ENCODE measurements around the gene SGK1.
"Not testable (repeated sequence)": the region's sequence is repeated elsewhere in the genome, so short reads cannot be mapped to it uniquely, and the experiment has no call there.

SGK1 gene

DNA sequence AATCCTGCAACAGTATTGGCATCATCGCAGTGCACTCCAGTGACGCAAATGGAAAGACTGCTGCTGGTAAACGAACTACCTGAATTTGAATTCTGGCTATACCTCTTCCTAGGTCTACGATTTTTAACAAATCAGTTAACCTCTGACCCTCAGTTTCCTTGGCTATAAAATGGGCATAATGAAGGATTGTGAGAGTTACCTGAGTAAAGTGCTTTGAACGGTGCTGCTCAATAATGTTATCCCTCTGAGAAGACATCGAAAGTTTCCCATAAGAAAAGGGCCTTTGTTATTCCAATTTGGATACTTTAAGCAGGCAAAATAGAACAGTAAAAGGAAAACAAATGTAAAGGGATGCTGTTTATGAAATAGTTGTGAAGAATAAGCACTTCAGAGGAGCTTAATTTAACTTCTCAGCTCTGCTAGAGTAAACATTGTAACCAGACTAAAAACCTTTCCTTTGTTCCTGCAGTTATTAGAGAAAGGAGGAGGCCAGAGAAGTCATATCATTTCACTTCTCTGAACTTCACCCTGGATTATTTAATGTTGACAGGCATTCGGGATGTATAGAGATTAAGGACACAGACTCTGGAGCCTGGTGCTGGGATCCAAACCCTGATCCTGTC lies 5.8 kb downstream of the SGK1 start:
- TF ChIP-seq, protein P1, sequence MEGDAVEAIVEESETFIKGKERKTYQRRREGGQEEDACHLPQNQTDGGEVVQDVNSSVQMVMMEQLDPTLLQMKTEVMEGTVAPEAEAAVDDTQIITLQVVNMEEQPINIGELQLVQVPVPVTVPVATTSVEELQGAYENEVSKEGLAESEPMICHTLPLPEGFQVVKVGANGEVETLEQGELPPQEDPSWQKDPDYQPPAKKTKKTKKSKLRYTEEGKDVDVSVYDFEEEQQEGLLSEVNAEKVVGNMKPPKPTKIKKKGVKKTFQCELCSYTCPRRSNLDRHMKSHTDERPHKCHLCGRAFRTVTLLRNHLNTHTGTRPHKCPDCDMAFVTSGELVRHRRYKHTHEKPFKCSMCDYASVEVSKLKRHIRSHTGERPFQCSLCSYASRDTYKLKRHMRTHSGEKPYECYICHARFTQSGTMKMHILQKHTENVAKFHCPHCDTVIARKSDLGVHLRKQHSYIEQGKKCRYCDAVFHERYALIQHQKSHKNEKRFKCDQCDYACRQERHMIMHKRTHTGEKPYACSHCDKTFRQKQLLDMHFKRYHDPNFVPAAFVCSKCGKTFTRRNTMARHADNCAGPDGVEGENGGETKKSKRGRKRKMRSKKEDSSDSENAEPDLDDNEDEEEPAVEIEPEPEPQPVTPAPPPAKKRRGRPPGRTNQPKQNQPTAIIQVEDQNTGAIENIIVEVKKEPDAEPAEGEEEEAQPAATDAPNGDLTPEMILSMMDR (conservative IDR thresholded peaks at IDR 0.05; ENCODE audit: low read depth, low read length): no peak
- no peak for DNase-seq (ENCODE audit: low read depth)
- H3K4me3 ChIP-seq (ENCODE audit: low read depth, low read length): no peak overlapping the region

DNA sequence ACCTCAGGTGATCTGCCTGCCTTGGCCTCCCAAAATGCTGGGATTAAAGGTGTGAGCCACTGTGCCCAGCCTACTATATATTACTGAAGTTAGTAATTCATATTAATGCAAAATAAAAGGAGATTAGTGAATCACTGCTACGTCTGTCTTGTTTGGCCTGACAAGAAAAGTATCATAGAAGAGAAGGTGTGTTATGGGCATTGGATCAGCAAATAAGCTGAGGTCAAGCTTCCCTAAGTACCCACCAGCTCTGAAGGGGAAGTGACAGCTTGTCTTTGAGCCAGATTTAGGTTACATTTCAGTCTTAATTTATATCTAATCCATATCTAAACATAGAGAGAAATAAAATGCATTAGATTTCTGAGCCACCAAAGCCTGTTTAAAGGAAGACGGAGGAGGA lies 7.1 kb downstream of the SGK1 start:
- TF ChIP-seq, protein P1 (conservative IDR thresholded peaks at IDR 0.05; ENCODE audit: low read depth, low read length): no peak
- no peak overlapping the region for H3K4me3 ChIP-seq (ENCODE audit: low read depth, low read length)
- no peak for DNase-seq (ENCODE audit: low read depth)

DNA sequence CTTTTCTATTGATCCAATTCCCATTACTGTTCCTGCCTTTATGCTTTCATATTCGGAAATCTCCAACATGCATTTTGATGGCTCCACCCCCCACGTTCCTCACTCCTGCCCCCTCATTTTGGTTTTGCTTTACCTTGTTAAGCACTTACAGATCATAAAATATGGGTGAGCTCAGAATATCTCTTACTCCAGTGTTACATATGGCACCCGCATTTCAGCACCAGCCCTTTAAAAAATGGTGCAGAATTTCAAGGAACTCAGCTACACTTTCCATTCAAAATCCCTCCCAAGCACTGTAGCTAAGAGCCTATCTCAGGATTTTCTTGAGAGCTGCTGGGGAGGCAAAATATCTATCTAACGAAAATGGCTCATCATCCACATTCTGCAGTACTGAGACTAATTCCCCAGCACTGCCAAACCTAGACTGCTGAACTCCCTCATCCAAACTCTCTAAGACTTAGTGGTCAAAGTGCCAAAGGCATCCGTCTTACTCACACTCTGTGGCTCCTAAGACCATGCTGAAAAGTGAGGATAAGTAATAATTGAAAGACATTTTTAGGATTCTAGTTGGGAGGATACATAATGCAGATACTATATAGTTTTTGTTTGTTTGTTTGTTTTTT lies 7.8 kb downstream of the SGK1 start:
- DNase-seq (ENCODE audit: low read depth): peak; percentile 29
- TF ChIP-seq, protein P1 (conservative IDR thresholded peaks at IDR 0.05; ENCODE audit: low read depth, low read length): no peak
- H3K4me3 ChIP-seq (ENCODE audit: low read depth, low read length): no peak overlapping the region

DNA sequence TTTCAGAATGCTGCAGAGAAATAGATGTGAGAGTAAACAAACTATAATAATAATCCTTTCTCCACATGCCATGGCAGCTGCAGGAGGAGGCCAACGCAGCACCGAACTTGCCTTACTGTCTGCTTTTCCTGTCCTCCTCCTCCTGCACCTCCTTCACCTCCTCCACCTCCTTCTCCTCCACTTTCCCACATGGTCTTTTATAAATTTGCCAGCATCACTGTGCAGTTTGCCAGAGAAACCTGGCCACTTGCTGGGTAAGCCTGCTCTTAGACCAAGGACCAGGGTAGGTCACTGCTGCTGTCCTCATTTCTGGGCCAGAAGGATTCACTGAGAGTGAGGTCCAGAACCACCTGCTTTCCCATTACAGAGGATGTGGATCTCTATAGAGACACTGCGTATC lies 8.7 kb downstream of the SGK1 start:
- H3K4me3 ChIP-seq (ENCODE audit: low read depth, low read length): no peak overlapping the region
- DNase-seq (ENCODE audit: low read depth): no peak
- TF ChIP-seq, protein P1 (conservative IDR thresholded peaks at IDR 0.05; ENCODE audit: low read depth, low read length): no peak

DNA sequence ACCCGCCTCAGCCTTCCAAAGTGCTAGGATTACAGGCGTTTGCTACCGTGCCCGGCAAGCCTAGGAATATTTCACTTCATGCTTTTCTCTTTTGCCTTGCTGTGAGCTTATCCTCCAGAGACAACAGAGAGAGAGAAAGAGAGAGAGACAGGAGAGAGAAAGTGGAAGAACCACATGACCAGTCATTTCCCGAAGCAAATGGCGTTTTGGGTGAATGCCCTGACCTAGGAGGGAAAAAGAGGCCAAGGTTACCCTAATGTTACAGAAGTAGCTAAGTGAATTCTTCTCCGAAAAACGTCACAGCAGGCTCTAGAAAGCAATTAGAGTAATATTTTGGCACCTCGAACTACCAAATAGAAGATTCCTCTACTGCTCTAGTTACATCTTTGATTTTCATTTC lies 9.1 kb downstream of the SGK1 start:
- no peak for DNase-seq (ENCODE audit: low read depth)
- TF ChIP-seq, protein P1 (conservative IDR thresholded peaks at IDR 0.05; ENCODE audit: low read depth, low read length): no peak
- H3K4me3 ChIP-seq (ENCODE audit: low read depth, low read length): no peak overlapping the region

DNA sequence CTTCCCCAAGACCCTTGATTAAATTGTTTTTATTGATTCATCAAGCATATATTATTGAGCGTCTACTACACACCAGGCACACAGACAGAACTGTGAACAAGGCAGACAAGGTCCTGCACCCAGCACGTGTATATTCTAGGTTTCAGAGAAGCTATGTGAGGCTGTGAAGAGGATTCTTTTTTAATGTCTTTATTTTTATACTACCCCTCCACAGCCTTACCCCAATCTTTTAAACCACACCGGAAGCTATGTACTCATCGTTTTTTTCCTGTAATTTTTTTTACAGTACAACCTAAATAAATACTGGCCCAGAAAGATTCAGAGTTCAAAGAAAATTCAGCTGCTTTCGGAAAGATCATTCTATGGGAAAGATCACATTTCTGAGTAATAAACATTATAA lies 10.0 kb downstream of the SGK1 start:
- TF ChIP-seq, protein P1 (conservative IDR thresholded peaks at IDR 0.05; ENCODE audit: low read depth, low read length): no peak
- peak; percentile 33 for DNase-seq (ENCODE audit: low read depth)
- H3K4me3 ChIP-seq (ENCODE audit: low read depth, low read length): no peak overlapping the region

DNA sequence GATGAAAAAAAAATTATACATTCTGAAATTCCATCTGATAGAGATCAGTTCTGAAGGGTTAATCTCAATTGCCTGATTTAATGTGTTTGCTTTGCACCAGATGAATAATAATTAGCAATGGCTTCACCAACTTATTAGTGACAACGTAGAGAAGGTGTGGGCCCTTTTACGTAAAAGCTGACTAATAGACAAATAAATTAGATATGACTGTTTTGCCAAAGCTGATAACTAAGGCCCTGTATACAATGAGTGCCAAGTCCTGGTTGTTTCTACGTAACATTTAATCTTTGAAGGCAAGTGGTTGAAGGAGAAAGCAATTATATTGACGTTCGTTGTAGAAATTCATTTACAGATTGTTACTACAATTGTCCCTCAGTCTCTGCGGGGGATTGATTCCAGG lies 10.8 kb downstream of the SGK1 start:
- no peak overlapping the region for H3K4me3 ChIP-seq (ENCODE audit: low read depth, low read length)
- TF ChIP-seq, protein P1 (conservative IDR thresholded peaks at IDR 0.05; ENCODE audit: low read depth, low read length): no peak
- DNase-seq (ENCODE audit: low read depth): no peak

DNA sequence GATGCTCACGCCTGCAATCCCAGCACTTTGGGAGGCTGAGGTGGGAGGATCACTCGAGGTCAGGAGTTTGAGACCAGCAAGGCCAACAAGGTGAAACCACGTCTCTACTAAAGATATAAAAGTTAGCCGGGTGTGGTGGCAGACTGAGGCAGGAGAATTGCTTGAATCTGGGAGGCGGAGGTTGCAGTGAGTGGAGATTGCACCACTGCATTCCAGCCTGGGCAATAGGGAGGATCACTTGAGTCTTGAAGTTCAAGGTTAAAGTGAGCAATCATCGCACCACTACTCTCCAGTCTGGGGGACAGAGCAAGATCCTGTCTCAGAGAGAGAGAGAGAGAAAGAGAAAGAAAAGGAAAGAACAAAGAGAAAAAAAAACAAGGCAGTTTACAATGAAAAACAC lies 13.5 kb downstream of the SGK1 start:
- peak; percentile 86 for DNase-seq (ENCODE audit: low read depth)

More for the DNA sequence above, 13.5 kb downstream of the SGK1 start:
- not testable (repeated sequence) for H3K4me3 ChIP-seq (ENCODE audit: low read depth, low read length)
